ENCODE results near the gene CNN2. TPM values are rescaled to one million over a fixed set of nuclear protein-coding genes. Genes with fewer than 3 reads are reported as not detected.
"Not testable (repeated sequence)": the region's sequence is repeated elsewhere in the genome, so short reads cannot be mapped to it uniquely, and the experiment has no call there.

The CNN2 gene
- total and polyA plus RNA-seq, 3 experiments from 2014 or later: 78.1 to 792 (median 78.9) TPM

GRCh38 chr19:1019616-1019961 is 6.8 kb upstream of the CNN2 start:
- Mint-ChIP-seq H3K36me3 (peaks cover 0 to 25% (median 0%) of the 10 kb centered on the region in 3 donors), H3K27me3 (peaks cover 0 to 6% of the 10 kb centered on the region in 2 donors), H3K27ac (peak overlapping the region; percentile 82 to 99 (median 92)), H3K4me1 (peaks cover 22 to 60% (median 38%) of the 10 kb centered on the region in 3 donors), H3K9me3 (peaks cover 0 to 3% (median 0%) of the 10 kb centered on the region in 5 donors), H3K4me3 (peak overlapping the region; percentile 76 to 95 (median 89))
- H3K36me3 ChIP-seq (ENCODE audit: insufficient read depth, low read length): peaks cover 5% of the 10 kb centered on the region
- no peaks in the 10 kb centered on the region for H3K27me3 ChIP-seq (ENCODE audit: insufficient read depth, low read length, poor library complexity, severe bottlenecking)
- DNase-seq: no peak
- ChIA-PET CTCF (interaction anchor here (1.0 to 4.2 kb wide), 8 partner anchors 9 to 99 kb away, joined by 3 to 15 read pairs (median 3); partner anchors contain the start of genes ARHGAP45, POLR2E and WDR18), POLR2A (interaction anchor here (1.0 to 1.3 kb wide), 2 partner anchors 11 to 16 kb away, joined by 3 to 4 read pairs; no protein-coding TSS in a partner anchor)
- H3K27ac ChIP-seq (ENCODE audit: low read depth, low read length): peak overlapping the region; percentile 97
- H3K4me1 ChIP-seq (ENCODE audit: insufficient read depth, low read length): peaks cover 60% of the 10 kb centered on the region
- no peaks in the 10 kb centered on the region for H3K9me3 ChIP-seq (ENCODE audit: low read length)
- peak overlapping the region; percentile 71 for H3K4me3 ChIP-seq (ENCODE audit: low read length)

- Mint-ChIP-seq H3K4me1 (peaks cover 23 to 63% (median 41%) of the 10 kb centered on the region in 3 donors), H3K27me3 (peaks cover 0 to 6% of the 10 kb centered on the region in 2 donors), H3K9me3 (peaks cover 0 to 3% (median 0%) of the 10 kb centered on the region in 5 donors), H3K36me3 (peaks cover 0 to 25% (median 0%) of the 10 kb centered on the region in 3 donors), H3K4me3 (peak overlapping the region; percentile 76 to 95 (median 89)), H3K27ac (peak overlapping the region; percentile 82 to 99 (median 92))
- peaks cover 5% of the 10 kb centered on the region for H3K36me3 ChIP-seq (ENCODE audit: insufficient read depth, low read length)
- peaks cover 60% of the 10 kb centered on the region for H3K4me1 ChIP-seq (ENCODE audit: insufficient read depth, low read length)
- no peaks in the 10 kb centered on the region for H3K27me3 ChIP-seq (ENCODE audit: insufficient read depth, low read length, poor library complexity, severe bottlenecking)
- POLR2A ChIA-PET: interaction anchor here (1.0 to 1.9 kb wide), 5 partner anchors 10 to 68 kb away, joined by 3 to 18 read pairs (median 12); partner anchors contain the start of gene ARHGAP45
- peak overlapping the region; percentile 97 for H3K27ac ChIP-seq (ENCODE audit: low read depth, low read length)
- peak overlapping the region; percentile 71 for H3K4me3 ChIP-seq (ENCODE audit: low read length)
- CTCF ChIA-PET: interaction anchor here (1.0 to 4.2 kb wide), 9 partner anchors 9 to 99 kb away, joined by 3 to 15 read pairs (median 3); partner anchors contain the start of genes ARHGAP45, POLR2E and WDR18
- no peaks in the 10 kb centered on the region for H3K9me3 ChIP-seq (ENCODE audit: low read length)
- DNase-seq: peak in 1 of 5 donors; percentile 70
Measured at GRCh38 chr19:1019980-1020867, 6.2 kb upstream of the CNN2 start.

- ChIA-PET CTCF (interaction anchor here (0.7 to 4.2 kb wide), 11 partner anchors 10 to 223 kb away, joined by 3 to 15 read pairs (median 5); partner anchors contain the start of genes ABCA7, ARHGAP45, GRIN3B and WDR18), POLR2A (interaction anchor here (0.6 to 2.6 kb wide), 16 partner anchors 8 to 392 kb away, joined by 3 to 24 read pairs (median 6); partner anchors contain the start of genes ABCA7, ARHGAP45, CIRBP and GPX4)
- Histone ChIP-seq H3K36me3 (ENCODE audit: insufficient read depth, low read length) (peaks cover 5% of the 10 kb centered on the region), H3K4me1 (ENCODE audit: insufficient read depth, low read length) (peaks cover 59% of the 10 kb centered on the region), H3K9me3 (ENCODE audit: low read length) (no peaks in the 10 kb centered on the region), H3K4me3 (ENCODE audit: low read length) (peak within 1 kb of the TSS; percentile 71), H3K27ac (ENCODE audit: low read depth, low read length) (peak within 1 kb of the TSS; percentile 97), H3K27me3 (ENCODE audit: insufficient read depth, low read length, poor library complexity, severe bottlenecking) (no peaks in the 10 kb centered on the region)
- H3K27me3 Mint-ChIP-seq: peaks cover 0 to 6% of the 10 kb centered on the region in 2 donors
- peak within 1 kb of the TSS; percentile 76 to 95 (median 89) for H3K4me3 Mint-ChIP-seq
- peaks cover 24 to 60% (median 44%) of the 10 kb centered on the region in 3 donors for H3K4me1 Mint-ChIP-seq
- peak within 1 kb of the TSS; percentile 98 to 100 (median 99) for H3K27ac Mint-ChIP-seq
- H3K36me3 Mint-ChIP-seq: peaks cover 0 to 22% (median 0%) of the 10 kb centered on the region in 3 donors
- DNase-seq: peak; percentile 96 to 99 (median 98)
- peaks cover 0 to 3% (median 0%) of the 10 kb centered on the region in 5 donors for H3K9me3 Mint-ChIP-seq
Measured at GRCh38 chr19:1020868-1021425, 5.5 kb upstream of the CNN2 start, which contains the start of gene TMEM259. Gene TMEM259, minus strand, starts transcription at chr19:1021123. Its CDS starts 127 bp downstream, at chr19:1020996.

GRCh38 chr19:1023883-1024188 is 2.6 kb upstream of the CNN2 start:
- DNase-seq; H3K36me3 ChIP-seq (ENCODE audit: insufficient read depth, low read length); H3K9me3 Mint-ChIP-seq; H3K9me3 ChIP-seq (ENCODE audit: low read length); H3K27me3 Mint-ChIP-seq; H3K27ac ChIP-seq (ENCODE audit: low read depth, low read length); H3K4me3 ChIP-seq (ENCODE audit: low read length); H3K27me3 ChIP-seq (ENCODE audit: insufficient read depth, low read length, poor library complexity, severe bottlenecking): not testable (repeated sequence)
- H3K4me1 ChIP-seq (ENCODE audit: insufficient read depth, low read length): peaks cover 34% of the 10 kb centered on the region
- peak overlapping the region in 2 of 8 donors; percentile 42 to 43 for H3K27ac Mint-ChIP-seq
- peaks cover 18 to 46% (median 29%) of the 10 kb centered on the region in 3 donors for H3K4me1 Mint-ChIP-seq
- ChIA-PET POLR2A (interaction anchor here (0.6 kb wide), 1 partner anchor 707 kb away, joined by 4 read pairs; no protein-coding TSS in a partner anchor), CTCF (interaction anchor here (1.2 to 2.2 kb wide), 2 partner anchors 41 to 56 kb away, joined by 4 to 7 read pairs; no protein-coding TSS in a partner anchor)
- peaks cover 0 to 23% (median 0%) of the 10 kb centered on the region in 3 donors for H3K36me3 Mint-ChIP-seq
- peak overlapping the region in 2 of 7 donors; percentile 56 to 70 for H3K4me3 Mint-ChIP-seq

GRCh38 chr19:1025080-1025479 is 1.3 kb upstream of the CNN2 start:
- H3K27ac Mint-ChIP-seq: peak overlapping the region in 4 of 8 donors; percentile 6 to 58 (median 52)
- H3K9me3 ChIP-seq (ENCODE audit: low read length); H3K36me3 ChIP-seq (ENCODE audit: insufficient read depth, low read length); H3K9me3 Mint-ChIP-seq; DNase-seq; H3K27ac ChIP-seq (ENCODE audit: low read depth, low read length); H3K4me3 ChIP-seq (ENCODE audit: low read length); H3K27me3 Mint-ChIP-seq; H3K27me3 ChIP-seq (ENCODE audit: insufficient read depth, low read length, poor library complexity, severe bottlenecking): not testable (repeated sequence)
- peaks cover 0 to 23% (median 0%) of the 10 kb centered on the region in 3 donors for H3K36me3 Mint-ChIP-seq
- CTCF ChIA-PET: interaction anchor here (1.3 to 8.4 kb wide), 2 partner anchors 15 to 41 kb away, joined by 4 to 62 read pairs; partner anchors contain the start of genes ABCA7 and ARHGAP45
- POLR2A ChIA-PET: interaction anchor here (0.7 to 9.2 kb wide), 7 partner anchors 14 to 828 kb away, joined by 3 to 143 read pairs (median 6); partner anchors contain the start of genes ABCA7 and ARHGAP45
- H3K4me1 Mint-ChIP-seq: peaks cover 22 to 40% (median 27%) of the 10 kb centered on the region in 3 donors
- peaks cover 34% of the 10 kb centered on the region for H3K4me1 ChIP-seq (ENCODE audit: insufficient read depth, low read length)
- H3K4me3 Mint-ChIP-seq: peak overlapping the region in 5 of 7 donors; percentile 48 to 84 (median 63)

- Histone ChIP-seq H3K9me3 (ENCODE audit: low read length) (no peaks in the 10 kb centered on the region), H3K27me3 (ENCODE audit: insufficient read depth, low read length, poor library complexity, severe bottlenecking) (no peaks in the 10 kb centered on the region), H3K36me3 (ENCODE audit: insufficient read depth, low read length) (peaks cover 4% of the 10 kb centered on the region), H3K27ac (ENCODE audit: low read depth, low read length) (peak overlapping the region; percentile 89), H3K4me3 (ENCODE audit: low read length) (peak overlapping the region; percentile 92), H3K4me1 (ENCODE audit: insufficient read depth, low read length) (peaks cover 38% of the 10 kb centered on the region)
- peaks cover 0 to 4% of the 10 kb centered on the region in 2 donors for H3K27me3 Mint-ChIP-seq
- peaks cover 0 to 25% (median 7%) of the 10 kb centered on the region in 3 donors for H3K36me3 Mint-ChIP-seq
- H3K4me3 Mint-ChIP-seq: peak overlapping the region; percentile 95 to 99 (median 98)
- no peaks in the 10 kb centered on the region for H3K9me3 Mint-ChIP-seq
- DNase-seq: peak in 2 of 5 donors; percentile 33 to 51
- CTCF ChIA-PET: interaction anchor here (0.8 to 8.4 kb wide), 16 partner anchors 9 to 242 kb away, joined by 3 to 62 read pairs (median 4); partner anchors contain the start of genes ABCA7, ARHGAP45, CIRBP and WDR18
- peak overlapping the region; percentile 82 to 99 (median 96) for H3K27ac Mint-ChIP-seq
- H3K4me1 Mint-ChIP-seq: peaks cover 23 to 40% (median 27%) of the 10 kb centered on the region in 3 donors
- POLR2A ChIA-PET: interaction anchor here (0.6 to 9.2 kb wide), 13 partner anchors 8 to 483 kb away, joined by 3 to 143 read pairs (median 6); partner anchors contain the start of genes ABCA7, ARHGAP45, CIRBP and GZMM
Measured at GRCh38 chr19:1026783-1027649, 608 bp downstream of the CNN2 start.

All from CD8-positive, alpha-beta memory T cell (primary cell).